GM18502 (cell line): ENCODE data around the gene TDRD10.
"Not testable (repeated sequence)": the region's sequence is repeated elsewhere in the genome, so short reads cannot be mapped to it uniquely, and the experiment has no call there.

Experiments
- ATAC-seq: cut with Tn5 transposase; IDR thresholded peaks from one replicate; pipeline ENCODE4 v1.9.1; 2021; ENCODE audit warnings: mild to moderate bottlenecking; ENCODE audit not compliant: unreplicated experiment, poor library complexity

Gene TDRD10

GRCh38 chr1:154478639-154479038 is 23.4 kb upstream of the TDRD10 start:
- ATAC-seq = no peak

GRCh38 chr1:154479764-154480421 is 22.1 kb upstream of the TDRD10 start:
- no peak for ATAC-seq

- ATAC-seq = no peak
Observed at GRCh38 chr1:154481053-154481452, 21.0 kb upstream of the TDRD10 start.

GRCh38 chr1:154483941-154484803 is 17.8 kb upstream of the TDRD10 start:
- no peak for ATAC-seq

GRCh38 chr1:154485106-154485505 is 16.9 kb upstream of the TDRD10 start:
- no peak for ATAC-seq

GRCh38 chr1:154485910-154486496 is 16.0 kb upstream of the TDRD10 start:
- ATAC-seq = no peak

- not testable (repeated sequence) for ATAC-seq
Observed at GRCh38 chr1:154486756-154487155, 15.3 kb upstream of the TDRD10 start.

GRCh38 chr1:154488922-154489321 is 13.1 kb upstream of the TDRD10 start:
- ATAC-seq = no peak

- no peak for ATAC-seq
Observed at GRCh38 chr1:154489695-154490274, 12.2 kb upstream of the TDRD10 start.

- no peak for ATAC-seq
Observed at GRCh38 chr1:154490317-154490716, 11.7 kb upstream of the TDRD10 start.

GRCh38 chr1:154492115-154492514 is 9.9 kb upstream of the TDRD10 start:
- ATAC-seq = peak; percentile 39

GRCh38 chr1:154493276-154493675 is 8.7 kb upstream of the TDRD10 start:
- no peak for ATAC-seq

GRCh38 chr1:154495496-154496273 is 6.3 kb upstream of the TDRD10 start:
- ATAC-seq = no peak

- ATAC-seq = no peak
Observed at GRCh38 chr1:154496383-154496782, 5.6 kb upstream of the TDRD10 start.

GRCh38 chr1:154497026-154497806 is 4.8 kb upstream of the TDRD10 start:
- no peak for ATAC-seq

GRCh38 chr1:154499446-154499845 is 2.6 kb upstream of the TDRD10 start:
- no peak for ATAC-seq

GRCh38 chr1:154500533-154500932 is 1.5 kb upstream of the TDRD10 start:
- ATAC-seq = no peak

GRCh38 chr1:154501423-154502065 is 475 bp upstream of the TDRD10 start:
- no peak for ATAC-seq

GRCh38 chr1:154502744-154503115 is 711 bp downstream of the TDRD10 start:
- no peak for ATAC-seq
